Head of caudate nucleus (tissue), 42 donors: ENCODE results near the gene RALGAPA2.

Experiments
- DNase-seq, 42 donors: peaks; one replicate each; pipeline versions ENCODE4 v3.0.0 to v3.0.0-alpha.2; 2020 to 2021; ENCODE audit warnings: mixed read lengths in 7 of 42
- intact Hi-C: fragments of 100-400 bp; cut with DNase I; formaldehyde crosslinking; loops from one replicate; pipeline ENCODE4 v1.15.0; 2022

Gene RALGAPA2

DNA sequence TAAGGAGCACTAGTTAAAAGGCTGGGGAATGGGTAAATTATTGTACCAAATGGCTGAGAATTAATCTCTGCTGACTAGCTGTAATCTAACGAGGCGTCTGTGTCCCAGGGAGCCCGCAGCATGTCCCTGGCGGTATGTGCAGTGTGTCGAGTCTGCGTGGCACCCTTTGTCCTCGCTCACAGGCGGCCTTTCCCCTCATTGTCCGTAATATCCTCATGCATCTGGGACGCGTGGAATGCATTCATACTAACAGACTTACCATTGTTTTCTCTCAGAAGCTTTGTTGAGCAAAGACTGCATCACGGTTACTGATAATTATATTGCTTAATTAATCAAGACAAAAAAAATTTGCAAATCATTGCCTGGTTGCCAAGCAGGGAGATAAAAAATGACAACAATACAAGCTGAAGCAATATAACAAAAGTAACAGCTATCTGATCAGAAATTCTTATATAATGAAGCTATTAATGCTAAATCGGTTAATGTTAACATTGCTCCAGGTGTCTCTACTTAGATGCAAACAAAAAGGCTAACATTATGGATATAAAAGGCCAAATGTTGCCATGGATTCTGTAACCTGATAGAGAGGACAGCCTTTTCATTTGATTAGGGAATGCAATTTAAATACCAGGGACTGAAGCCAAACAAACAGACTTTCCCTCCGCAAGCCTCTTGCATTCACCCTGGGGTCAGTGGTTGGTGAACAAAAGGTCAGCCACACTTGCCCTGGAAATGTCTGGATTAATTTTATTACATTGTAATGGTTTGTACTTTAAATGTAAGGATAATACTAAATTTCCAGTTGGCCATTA, 219.7 kb downstream of the RALGAPA2 start:
- intact Hi-C loops, result loop anchor here (5.0 kb wide), 1 partner anchor 35 kb away; no protein-coding TSS in a partner anchor
- DNase-seq, result peak; percentile 61 to 92 (median 79)

GRCh38 chr20:20491784-20492264, 220.6 kb downstream of the RALGAPA2 start:
- intact Hi-C loops, result loop anchor here (5.0 kb wide), 1 partner anchor 35 kb away; no protein-coding TSS in a partner anchor
- DNase-seq, result peak in 8 of 42 donors; percentile 11 to 58 (median 31)

DNA sequence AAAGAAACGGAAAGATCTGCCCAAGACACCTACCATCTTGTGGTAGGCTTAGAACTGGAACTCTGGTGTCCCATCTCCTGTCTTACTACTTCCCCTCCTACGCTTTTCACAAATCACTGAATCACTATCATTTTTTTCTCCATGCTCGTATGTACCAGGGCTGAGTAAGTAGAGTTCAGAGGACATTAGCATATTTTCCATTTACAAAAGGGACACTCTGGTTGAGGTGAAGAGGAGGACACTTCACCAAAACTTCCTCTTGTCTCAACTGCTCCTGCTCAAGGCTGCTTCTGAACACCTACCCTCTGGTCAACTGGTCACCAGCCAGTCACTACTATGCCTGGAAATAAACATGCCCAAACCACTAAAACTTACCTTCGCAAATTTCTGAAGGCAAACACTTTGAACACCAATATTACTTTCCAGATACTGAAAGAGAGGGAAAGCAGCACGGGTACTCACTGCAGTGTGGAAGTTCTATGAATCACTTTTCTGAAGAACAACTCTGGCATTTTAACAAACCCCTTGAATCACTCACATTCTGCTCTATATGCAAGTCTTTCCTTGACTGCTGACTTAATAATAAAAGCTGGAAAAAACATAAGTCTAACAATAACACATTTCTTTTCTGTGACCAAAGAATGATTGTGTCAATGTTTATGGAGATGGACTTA, 221.2 kb downstream of the RALGAPA2 start:
- DNase-seq, result no peak
- intact Hi-C loops, result loop anchor here (5.0 kb wide), 1 partner anchor 36 kb away; no protein-coding TSS in a partner anchor

DNA sequence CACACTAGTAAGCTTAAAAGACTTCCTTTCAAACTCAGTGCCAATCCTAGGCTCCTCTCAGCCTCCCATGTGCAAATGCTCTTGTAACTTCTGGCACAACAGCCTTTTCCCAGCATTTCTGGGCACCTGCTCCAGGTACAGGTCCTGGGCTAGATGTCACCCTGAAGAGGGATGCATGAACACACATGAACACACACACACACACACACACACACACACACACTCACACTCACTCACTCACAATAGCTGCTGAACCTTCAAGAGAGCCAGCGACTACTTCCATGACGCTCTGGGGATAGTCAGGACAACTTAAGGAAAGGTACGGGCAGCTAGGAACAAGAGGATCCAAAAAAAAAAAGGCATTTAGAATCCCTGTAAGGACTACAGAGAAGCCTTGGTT, 221.8 kb downstream of the RALGAPA2 start:
- DNase-seq, result no peak
- intact Hi-C loops, result loop anchor here (5.0 kb wide), 1 partner anchor 37 kb away; no protein-coding TSS in a partner anchor

DNA sequence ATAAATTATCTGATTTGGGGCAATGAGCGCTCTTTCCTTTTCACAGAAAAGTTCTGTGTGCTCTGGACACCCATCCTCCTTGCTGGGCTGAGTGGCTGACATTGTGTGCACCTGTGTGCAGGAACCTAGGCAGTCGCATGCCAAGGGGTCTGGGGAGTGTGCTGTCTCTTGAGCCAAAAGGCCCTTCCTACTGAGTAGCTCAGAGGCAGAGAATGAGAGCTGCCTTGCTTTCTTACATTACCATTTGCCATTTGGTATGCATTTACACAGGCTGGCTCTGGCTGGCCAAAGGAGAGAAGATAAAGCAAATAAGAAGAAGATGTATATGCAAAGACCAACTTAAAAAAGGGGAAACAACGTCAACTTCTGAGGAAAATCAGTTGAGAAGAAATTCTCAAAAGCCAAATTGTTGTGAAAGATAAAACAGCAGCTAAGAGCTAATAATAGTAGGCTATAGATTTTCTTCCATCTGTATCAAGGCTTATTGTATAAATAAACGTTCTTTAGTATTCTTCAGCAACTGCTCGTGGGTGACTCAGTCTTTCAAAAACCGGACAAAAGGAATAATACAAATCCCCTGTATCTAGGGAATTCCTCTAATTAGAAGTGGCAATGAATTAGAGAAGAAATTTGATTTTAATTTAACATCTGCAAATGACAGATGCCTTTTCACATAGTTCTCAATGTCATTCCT, 222.6 kb downstream of the RALGAPA2 start:
- intact Hi-C loops, result loop anchor here (5.0 kb wide), 1 partner anchor 38 kb away; no protein-coding TSS in a partner anchor
- no peak for DNase-seq

DNA sequence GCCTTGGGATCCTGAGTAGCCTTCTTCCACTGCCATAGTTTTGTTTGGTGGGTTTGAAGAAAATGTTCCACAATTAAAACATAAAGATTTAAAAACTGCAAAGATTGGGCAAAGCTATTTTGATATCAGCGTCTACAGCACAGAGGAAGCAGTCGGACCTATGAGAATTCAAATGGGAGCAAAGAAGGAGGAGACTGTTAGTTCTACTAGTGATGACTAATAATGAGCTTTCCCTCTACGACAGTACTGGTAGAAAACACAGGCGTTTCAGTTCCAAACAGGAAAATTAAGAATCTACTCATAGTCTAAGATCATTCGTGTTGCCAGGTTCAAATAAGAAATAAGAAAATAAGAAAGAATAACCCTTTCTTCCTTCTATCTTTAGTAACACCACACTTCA, 223.4 kb downstream of the RALGAPA2 start:
- DNase-seq, result no peak
- intact Hi-C loops, result no loop called here

- intact Hi-C loops, result no loop called here
Measured at GRCh38 chr20:20488388-20488787, 224.1 kb downstream of the RALGAPA2 start.

GRCh38 chr20:20487811-20488210, 224.6 kb downstream of the RALGAPA2 start:
- no peak for DNase-seq
- intact Hi-C loops, result no loop called here

More at GRCh38 chr20:20488388-20488787, 224.1 kb downstream of the RALGAPA2 start:
- no peak for DNase-seq

DNA sequence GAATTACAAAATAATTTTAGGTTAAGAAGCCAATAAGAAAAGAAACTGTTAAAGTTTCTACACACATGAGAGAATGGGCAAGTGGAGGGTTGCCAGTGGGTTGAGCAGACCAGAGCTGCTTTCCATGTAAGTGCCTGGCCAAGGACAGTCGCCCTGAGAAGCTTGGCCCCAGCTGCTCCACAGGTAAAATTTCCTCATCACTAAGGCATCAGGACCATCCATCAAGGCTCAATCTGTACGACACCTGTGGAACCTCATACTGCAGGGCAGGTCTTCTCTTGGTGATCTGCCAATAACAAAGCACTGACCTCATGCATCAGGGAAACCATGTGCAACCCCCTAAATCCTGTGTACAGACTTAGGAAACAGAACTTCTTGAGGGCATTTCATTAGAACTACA, 229.1 kb downstream of the RALGAPA2 start:
- intact Hi-C loops, result no loop called here
- DNase-seq, result no peak

DNA sequence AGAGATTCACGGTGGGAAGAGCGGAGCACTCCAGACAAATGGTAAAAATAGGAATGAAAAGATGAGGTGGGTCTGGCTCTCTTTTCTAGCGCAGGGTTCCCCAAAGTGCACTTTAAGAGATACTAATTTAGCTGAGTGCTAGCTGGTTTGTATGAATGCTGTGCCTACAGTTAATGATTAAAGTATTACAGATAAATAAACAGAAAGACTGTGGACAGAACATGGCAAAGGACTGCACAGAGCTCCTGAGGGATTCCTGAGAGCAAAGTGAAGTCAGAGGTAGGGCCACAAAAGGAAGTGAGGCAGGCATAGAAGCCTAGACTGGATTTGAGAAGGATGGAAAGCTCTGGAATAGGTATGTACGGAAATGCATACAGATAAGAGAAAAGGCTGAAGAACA, 230.0 kb downstream of the RALGAPA2 start:
- intact Hi-C loops, result no loop called here
- DNase-seq, result no peak

- DNase-seq, result no peak
- intact Hi-C loops, result no loop called here
Measured at GRCh38 chr20:20480689-20481088, 231.8 kb downstream of the RALGAPA2 start.

- intact Hi-C loops, result no loop called here
- no peak for DNase-seq
Measured at GRCh38 chr20:20480126-20480525, 232.3 kb downstream of the RALGAPA2 start.

DNA sequence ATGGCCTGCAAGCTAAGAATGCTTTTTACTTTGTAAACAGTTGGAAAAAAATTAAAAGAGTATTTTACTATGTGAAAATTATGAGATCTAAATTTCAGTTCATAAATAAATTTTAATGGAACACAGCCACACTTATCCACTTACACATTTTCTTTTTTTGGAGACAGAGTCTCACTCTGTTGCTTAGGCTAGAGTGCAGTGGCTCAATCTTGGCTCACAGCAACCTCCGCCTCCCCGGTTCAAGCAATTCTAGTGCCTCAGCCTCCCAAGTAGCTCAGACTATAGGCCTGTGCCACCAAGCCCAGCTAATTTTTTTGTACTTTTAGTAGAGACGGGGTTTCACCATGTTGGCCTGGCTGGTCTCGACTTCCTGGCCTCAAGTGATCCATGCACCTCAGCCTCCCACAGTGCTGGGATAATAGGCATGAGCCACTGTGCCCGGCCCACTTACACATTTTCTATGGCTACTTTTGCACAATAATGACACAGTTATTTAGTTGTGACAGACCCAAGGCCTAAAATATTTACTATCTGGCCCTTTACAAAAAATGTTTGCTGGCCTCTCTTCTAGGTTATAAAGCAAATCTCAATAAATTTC, 234.9 kb downstream of the RALGAPA2 start:
- intact Hi-C loops, result no loop called here
- no peak for DNase-seq

DNA sequence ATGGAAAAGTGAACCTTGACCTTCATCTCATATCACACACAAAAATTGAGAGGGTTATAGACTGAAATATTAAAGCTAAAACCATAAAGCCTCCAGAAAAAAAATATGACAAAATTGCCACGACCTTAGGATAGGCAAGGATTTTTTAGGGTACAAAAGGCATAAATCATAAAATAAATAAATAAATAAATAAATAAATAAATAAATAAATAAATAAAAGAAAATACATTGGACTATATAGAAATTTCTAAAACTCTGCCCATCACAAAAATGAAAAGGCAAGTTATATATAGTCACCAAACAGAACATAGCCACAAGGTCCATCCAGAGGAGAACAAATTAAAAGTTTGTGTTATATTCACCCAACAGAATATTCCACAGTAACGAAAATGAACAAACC, 235.9 kb downstream of the RALGAPA2 start:
- DNase-seq, result no peak
- intact Hi-C loops, result no loop called here

DNA sequence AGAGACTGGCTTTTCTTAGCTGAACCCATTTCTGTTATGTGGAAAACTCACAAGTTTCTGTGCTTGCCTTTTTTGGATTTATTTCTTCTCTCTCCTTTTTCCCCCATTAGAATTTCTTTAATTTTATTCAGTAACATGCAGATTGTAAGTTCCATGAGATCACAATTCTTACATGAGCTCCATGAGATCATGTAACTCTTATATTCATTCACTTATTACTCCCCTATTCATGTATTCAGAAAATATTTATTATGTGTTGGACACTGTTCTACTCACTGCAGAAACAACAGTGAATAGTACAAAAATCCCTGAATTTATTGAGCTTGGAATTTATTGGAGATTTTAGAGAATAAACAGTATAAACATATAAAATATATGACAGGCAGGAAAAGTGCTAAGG, 238.8 kb downstream of the RALGAPA2 start:
- no peak for DNase-seq
- intact Hi-C loops, result no loop called here

- intact Hi-C loops, result no loop called here
- no peak for DNase-seq
Measured at GRCh38 chr20:20472684-20473274, 239.7 kb downstream of the RALGAPA2 start.

DNA sequence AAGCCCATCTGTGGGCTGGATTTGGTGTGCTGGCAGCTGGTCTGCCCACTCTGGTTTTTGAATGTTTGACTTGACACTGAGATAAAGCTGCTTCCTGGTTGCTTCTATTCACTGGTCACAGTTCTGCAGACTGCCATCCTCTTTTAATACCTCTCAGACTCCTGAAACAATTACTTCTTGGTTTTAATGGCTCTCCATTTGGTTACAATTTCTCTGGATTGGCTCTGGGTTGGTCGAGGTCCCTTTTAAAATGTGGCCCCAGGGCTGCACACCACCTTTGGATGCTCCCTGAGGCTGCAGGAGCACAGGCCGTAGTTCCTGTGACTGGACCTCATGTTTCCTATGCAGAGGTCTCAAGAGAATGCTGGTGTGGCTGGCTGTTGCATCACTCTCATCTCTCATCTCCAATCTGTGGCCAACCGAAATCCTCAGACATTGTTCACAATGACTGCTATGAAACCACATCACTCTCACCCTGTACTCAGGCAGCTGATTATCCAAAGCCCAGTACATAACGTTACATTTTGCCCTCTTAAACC, 246.0 kb downstream of the RALGAPA2 start:
- DNase-seq, result no peak
- intact Hi-C loops, result loop anchor here (10.0 kb wide), 1 partner anchor 98 kb away; no protein-coding TSS in a partner anchor

- intact Hi-C loops, result loop anchor here (10.0 kb wide), 1 partner anchor 100 kb away; no protein-coding TSS in a partner anchor
- peak in 27 of 42 donors; percentile 19 to 82 (median 51) for DNase-seq
Measured at GRCh38 chr20:20465252-20465651, 247.2 kb downstream of the RALGAPA2 start.
